ENCODE results near the gene CAMK1D.

The CAMK1D gene

DNA sequence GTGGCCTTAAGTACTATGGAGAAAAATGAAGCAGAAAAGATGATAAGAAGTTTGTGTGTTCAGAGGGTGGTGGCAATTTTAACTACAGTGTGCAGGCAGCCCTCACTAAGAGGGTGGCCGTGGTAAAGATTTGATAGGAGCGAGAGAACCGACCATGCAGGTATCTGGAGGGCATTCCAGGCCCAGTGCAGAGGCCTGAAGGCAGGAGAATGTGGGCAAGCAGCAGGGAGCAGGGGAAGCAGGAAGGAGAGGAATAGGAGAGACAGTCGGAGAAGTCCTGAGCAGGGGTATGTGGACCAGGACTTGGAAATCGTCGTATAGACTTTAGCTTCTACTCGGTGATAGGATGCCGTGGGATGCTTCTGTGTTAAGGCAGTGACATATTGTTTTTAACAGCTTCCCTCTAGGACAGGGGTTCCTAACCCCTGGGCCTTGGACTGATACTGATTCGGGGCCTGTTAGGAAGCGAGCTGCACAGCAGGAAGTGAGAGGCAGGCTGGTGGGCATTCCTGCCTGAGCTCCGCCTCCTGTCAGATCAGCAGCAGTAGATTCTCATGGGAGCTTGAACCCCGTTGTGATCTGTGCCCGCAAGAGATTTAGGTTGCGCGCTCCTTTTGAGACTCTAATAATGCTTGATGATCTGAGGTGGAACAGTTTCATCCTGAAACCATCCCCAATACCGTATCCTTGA is 425.0 kb downstream of the CAMK1D start:
- no peak for DNase-seq

DNA sequence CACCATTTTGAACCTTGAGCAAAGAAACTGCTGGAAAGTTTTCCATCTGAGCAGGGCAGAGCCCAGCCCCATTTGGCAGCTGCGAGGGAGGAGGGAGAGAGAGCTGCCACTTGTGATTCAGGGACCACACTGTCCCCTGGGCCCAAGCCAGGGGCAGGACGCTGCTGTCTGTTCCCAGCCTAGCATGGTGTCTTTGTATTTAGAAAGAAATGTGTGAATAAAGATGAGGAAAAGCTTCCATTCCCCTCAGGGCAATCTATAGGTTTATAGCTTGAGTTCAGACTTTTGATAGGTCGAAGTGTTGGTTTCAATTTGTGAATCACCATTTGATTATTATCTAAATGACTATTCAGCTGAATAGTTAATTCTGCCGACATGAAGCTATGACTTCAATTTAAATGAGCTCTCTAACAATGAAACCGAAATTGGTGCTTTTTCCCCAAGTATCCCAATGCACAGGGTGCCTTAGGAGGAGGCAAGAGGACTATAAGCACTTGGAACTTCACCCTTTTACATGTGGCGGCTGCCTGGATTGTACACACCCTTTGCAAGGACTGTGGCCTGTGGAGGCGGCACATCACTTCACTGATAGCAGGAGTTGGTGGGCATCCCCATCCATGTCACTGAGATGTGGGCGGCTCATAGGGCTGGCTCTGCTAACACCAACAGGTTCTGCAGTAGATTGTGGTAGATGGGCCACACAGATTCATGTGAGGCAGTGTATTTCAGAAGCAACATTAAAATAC is 428.7 kb downstream of the CAMK1D start:
- no peak for DNase-seq

DNA sequence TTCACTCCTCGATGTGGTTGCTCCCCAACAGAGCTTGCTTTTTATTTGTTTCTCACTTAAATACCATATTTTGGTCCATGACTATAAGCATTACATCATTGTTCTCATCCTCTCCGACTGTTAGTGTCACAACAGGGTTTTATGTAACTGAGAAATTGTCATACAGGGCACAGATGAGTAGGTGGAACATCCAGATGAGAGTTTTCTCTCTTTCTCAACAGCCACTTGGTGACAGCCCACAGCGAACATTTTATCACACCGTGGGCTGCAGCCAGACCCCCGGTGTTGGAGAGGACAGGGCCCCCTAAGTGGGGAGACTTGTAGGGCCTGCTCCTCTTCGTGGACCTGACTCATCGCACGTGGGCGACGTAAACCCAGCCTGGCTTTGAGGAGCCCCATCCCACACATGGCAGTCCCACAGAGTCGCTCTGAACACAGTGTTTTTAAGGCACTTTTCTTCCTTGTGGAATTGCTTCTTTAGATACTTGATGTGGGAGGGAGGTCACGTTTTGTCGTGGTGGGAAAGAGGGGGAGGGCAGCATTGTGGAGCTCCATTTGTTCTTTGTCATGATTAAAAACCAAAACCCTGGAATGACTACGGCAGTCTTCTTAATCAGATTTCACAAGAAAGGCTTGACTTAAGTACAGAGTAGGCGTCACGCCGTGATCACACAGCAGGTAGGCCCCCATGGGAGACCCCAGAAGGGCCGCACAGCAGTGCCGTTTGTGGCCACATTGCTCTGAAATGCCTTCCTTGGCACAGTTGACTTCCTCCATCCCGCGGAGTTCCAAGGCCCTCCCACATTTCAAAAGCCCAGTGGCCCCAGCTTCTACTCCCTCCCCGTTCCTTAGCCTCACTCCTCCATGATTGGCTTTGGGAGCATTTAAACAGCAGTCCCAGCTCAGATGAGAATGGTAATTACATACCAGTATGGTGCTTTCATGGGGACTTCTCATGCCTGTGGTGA is 431.6 kb downstream of the CAMK1D start:
- no peak for DNase-seq

DNA sequence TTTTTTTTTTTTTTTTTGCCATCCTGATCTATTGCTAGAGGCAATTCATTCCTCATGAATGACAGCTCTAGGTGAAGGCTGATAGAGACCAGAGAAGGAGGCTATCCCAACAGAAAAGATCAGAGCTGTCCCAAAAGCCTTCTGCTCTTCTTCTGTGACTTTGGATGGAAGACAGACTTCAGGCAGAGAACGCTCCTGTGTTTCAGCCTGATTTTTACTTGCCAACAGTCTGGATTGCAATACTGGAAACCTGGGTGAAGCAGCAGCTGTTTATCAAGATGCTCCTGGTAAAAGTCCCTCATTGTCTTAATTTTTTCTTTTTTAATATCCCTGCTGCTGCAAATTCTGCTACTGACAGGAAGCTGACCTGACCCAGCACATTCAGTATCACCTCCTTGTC is 432.6 kb downstream of the CAMK1D start:
- DNase-seq, result no peak

DNA sequence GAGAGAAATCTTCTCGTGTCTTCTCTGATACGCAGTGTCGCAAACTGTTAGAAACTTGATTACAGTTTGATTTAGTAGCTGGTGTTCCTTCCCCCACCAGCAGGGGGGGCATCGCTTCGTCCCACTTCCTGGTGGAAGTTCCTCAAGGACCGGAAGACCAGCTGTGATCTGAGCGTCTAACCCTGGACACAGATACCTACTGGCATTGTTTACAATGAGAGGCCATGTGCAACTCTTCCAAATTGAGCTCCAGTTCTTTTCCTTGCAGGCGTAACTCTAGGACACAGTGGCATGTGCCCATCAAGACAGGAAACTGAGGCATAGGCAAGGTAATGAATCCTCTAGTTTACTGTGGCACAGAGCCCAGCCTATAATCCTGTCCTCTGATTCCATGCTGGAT is 433.2 kb downstream of the CAMK1D start:
- DNase-seq, result peak; percentile 71

DNA sequence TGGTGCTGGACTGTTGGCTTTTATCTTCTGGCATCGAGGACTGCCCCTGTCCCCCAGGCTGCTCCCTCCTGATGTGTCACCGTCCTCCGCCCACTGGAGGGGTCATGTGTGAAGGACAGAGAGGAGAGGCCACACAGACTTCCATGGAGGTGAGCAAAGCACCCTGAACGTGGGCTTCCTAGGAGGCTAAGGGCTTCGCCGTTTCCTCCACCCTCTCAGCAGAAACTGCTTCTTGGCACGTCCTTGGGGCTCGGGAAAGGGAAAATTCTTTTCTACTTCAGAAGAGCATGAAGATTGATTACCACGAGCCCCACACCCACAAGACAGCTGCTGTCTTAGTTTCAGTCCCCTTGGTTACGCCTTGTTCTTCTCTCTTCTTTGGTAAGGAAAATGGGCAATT is 433.9 kb downstream of the CAMK1D start:
- no peak for DNase-seq

DNA sequence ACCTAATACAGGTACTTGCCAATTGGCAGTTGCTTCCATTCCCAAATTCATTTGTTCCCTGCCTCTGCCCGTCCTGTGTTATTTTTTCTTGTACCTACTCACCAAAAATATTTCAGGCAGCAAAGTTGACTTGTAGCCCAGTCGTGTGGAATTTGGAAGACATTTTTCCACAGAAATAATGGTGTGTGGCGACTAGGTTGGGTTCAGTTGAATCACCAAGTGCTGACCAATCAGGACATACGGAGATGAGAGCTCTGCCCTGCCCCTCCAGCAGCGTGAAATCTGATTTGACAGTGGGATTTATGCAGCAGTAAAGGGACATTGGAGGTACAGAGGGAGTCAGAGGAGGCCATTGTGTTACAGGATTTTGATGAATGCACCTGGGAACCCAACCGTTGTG is 435.3 kb downstream of the CAMK1D start:
- no peak for DNase-seq

DNA sequence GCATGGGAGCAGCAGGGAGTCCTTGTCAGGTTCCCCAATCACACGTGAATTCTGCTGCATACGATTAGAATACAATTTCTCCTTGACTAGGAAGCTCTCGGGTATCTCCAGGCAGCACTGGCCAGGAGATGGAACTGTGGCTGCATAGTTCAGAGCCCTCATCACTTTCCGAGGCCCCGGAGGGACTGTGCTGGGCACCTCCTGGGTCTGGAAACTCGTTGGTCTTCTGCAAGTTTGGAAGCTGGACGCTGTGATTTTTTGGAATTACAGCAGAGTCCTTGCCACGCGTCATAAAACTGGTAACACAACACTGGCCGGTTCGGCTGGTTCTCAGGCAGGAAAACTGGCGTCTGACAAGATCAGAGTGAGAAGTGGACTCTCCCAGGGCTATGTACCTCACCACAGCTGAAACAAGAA is 436.1 kb downstream of the CAMK1D start:
- DNase-seq, result no peak

DNA sequence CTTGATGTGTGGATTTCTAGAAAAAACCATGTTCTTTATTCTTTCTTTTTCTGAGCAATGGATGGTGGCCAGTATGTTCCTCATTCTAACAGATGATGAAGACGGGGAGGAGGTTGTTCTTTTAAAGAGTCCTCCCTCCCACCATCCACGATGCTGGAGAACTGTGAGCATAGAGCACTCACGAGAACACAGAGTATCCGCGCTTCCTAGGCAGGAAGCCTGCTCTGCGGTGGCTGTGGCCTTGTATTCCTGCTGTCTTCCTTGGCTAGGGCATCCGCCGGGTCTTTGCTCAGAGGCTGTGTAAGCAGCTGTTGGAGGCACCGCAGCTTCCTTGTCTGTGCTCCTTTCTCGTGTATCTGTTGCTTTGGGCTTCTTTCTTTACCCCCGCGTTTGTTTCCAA is 437.9 kb downstream of the CAMK1D start:
- no peak for DNase-seq

DNA sequence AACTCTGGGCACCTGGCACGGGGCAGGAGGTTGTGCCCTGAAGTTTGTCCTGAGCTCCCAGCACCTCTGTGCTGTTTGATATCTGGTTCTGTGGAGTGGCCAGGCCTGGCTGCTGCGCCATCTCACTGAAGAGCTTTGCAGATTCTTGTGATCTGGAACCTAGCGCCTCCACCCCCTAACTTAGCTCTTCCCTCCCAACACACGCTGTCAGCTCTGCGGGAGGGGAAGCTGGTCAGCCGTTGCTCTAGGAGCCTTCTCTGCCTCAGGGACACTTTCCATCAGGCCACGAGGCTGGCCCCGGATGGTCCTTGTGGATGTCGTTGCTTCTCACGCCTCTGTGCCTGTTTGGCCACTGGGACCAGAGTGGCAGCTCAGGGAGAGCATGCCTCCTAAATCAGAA is 438.9 kb downstream of the CAMK1D start:
- no peak for DNase-seq

DNA sequence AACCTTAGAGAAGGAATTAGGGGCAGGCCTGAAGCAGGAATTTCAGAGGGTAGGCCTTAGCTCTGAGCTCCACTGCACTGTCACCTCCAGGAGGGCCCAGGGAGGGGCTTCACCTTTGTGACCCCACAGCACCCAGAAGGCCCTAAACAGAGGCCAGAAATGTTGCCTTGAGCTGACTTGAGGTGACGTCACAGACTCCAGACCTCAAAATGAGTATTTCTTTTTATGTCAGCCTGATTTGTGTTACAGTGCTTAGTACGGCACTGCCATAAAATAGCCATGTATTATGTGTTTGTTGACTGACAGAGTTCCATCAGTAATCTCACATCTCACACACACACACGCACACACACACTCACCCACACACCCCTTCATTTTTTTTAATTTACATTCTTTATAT is 440.9 kb downstream of the CAMK1D start:
- DNase-seq, result no peak

DNA sequence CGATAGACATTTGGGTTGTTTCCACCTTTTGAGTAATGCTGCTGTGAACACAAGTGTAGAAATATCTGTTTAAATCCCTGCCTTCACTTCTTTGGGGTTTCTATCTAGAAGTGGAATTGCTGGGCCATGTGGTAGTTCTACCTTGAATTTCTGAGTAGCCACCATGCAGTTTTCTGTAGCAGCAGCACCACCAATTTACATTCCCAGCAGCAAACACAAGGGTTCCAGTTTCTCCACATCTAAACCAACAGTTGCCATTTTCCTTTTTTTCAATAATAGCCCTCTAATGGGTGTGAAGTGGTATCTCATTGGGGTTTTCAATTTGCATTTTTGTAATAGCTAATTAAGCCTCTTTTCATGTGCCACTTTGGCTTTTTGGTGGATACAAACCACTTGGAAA is 442.4 kb downstream of the CAMK1D start:
- DNase-seq, result no peak

DNA sequence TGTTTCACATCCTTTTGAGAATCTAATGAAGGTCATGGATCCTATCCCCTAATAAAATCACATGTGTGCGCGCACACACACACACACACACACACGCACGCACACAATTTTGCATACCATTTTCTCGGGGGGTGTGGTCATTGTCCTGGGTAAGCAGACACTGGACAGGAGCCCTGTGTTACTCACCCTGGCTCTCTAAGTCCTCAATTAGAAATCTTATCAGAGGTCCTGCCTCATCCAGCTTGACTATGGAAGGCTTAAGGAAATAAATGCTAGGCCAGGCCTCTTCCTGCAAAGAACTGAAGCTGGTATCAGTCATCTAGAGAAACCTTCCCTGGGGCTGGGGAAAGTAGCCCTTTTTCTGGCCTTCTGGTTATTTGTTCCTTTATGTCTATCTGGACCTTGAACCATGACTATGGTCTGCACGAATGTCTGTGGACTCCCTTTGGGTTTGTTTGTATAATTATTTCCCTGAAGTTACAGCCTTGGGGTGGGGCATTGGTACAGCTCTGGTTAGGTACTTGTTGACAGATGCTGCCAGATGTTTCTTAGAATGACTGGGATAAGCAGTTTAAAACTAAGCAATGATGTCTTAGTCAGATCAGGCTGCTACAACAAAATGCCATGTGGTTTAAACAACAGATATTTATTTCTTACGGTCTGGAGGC is 443.7 kb downstream of the CAMK1D start:
- no peak for DNase-seq

DNA sequence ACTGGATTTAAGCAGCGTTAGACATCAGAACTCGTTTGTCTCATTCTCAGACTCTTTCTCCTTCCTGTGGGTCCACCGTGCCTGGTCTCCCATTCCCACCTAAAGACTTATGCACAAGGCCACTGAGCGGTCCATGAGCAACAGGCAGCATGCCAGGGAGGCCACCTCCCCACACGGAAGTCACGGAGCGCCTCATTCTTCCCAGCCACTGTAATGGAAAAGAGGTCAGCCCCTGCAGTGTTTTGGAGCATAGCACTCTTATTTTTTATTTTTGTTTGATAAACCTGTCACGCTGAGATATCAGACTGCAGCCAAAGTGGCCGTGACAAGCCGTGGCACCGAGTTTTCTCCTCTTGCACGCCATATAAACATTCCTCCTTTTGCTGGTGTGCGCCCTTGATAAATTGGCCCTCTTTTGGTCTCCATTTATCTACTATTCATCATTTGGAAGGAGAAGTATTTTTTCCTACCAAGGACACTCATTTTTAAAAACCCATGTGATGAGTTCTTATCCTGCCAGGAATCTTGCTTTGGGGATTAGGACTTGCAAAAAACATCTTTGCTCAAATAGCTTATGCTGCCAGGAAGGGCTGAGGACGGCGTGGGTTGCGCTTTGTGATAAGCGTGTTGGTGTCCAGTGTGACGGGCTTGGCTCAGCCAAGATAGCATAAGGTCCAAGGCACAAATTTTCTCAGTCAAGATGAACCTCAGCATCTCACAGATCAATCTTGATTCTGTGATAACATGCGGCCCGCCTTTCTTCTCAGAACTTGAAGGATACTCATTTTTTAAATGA is 446.2 kb downstream of the CAMK1D start:
- no peak for DNase-seq

DNA sequence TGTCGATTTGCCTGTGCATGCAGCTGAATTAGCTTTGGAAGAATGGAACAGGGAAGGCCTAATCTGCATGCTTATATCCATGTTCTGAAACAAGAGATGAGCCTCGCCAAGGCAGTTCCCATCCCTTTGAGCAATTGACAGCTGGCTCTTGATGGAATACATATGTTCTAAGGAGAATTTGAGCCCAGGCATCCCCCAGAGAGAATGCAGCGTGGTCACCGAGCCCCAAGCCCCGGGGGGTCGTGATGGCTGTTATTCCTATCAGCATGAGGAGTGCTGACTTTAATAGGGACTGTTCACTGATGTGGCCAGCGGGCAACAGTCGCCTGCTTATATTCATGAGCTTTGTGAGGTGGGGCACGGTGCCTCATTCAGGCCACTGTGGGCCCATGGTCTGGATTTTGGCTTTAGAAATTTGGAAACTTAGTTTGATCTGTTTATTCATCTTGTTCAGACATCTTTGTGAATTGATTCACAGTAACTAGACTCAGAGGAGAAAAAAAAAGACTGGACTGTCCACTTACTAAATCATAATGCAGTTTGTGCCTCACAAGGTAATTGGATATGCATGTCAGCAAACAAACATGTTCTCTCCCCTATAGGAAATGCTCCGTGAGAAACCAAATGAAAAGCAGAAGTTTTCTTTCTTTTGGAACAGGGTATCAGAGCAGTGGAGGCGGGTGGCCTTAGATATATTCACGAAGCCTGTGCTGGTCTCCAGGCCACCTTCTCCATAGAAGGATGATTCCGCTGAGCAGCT is 447.2 kb downstream of the CAMK1D start:
- no peak for DNase-seq

DNA sequence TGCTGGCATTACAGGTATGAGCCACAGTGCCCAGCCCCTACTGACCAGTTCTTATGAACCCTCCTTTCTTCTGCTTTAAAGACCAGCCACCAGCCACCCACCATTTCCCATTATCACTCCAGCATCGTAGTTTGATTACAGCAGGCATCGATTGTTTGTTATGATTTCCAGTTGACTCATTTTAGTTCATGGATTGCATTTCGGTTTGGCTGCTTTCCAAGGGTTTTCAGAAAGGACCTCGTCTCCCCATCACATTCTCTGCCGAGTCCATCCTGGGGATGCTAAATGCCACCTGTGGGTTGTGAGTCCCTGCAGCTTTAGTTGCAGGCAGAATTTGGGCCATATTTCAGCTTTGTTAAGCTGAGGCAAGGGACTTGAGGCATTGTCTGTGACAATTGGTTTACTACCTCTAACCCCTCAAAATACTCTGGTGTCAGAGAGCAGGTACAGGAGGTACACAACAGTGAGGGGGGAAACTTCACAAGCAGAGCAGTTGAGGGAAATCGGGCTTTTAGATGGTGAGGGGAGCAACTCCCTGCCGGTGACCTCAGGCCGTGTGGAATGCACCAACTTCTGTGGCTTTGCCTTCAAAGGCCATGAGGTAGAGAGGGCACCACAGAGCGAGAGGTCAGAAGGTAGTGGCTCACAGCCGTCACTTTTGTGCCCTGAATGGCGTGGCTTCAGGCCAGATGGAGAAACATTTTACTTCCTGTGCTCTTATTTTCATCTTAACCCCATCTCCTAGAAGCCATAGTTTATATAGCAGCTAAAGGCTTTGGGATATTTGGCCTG is 448.3 kb downstream of the CAMK1D start:
- DNase-seq, result no peak

DNA sequence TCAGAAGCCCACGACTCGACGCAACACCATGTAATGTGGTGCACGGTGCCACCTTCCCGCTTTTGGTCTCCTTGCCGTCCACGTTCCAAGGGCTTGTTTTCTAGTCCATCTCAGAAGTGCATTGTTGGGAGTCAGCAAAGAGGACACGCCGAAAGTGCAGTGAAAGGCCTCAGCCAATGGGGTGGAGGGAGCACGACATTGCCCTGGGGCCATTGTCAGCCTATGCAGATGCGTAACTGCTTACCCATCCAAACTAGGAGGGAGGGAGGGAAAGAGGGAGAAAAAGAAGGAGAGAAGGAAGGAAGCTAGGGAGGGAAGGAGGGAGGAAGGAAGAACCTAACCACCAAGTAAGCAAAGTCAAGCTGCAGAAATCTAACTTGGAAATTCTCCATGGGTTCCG is 449.8 kb downstream of the CAMK1D start:
- DNase-seq, result no peak

DNA sequence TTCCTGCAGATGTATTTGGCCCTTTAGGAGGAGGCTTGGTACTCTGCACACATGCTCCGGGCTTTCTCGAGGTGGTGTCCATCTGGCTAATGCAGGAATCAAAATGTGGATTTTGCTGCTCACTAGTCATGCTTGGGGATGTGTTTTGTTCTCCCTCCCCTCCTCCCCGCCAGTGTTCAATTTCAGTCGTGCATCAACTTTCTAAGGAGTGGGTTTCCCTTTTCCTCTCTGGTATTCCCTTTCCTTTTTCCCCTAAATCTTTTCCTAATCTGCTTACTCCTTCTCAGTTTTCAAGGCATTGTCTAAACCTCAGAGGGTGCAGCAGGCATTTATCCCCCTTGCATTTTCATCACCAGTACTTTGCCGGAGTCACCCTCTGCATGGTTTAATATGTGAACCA is 450.4 kb downstream of the CAMK1D start:
- no peak for DNase-seq

DNA sequence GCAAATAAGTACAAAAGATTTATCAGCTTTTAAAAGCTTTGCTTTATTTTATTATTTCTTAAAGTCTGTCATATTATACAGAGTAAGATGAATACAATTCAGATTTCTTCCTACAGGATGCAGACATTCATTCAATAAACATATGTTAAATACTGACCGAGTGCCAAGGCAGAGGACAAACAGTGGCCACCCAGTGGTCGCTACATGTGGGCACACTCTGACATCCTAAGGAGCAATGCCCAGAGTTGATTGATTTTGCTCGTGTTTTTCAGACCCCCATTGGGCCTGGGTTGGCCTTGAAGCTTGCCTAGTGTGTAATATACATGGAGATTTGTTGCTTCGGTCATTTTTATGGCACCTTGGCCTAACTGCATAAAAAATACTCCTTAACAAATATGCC is 451.0 kb downstream of the CAMK1D start:
- no peak for DNase-seq

Data from hematopoietic multipotent progenitor cell treated with erythropoietin and hydrocortisone succinate and interleukin-3 and kit ligand, for 4 days (in vitro differentiated cells).